ENCODE data around the gene CCDC71. TPM values are rescaled to one million over a fixed set of nuclear protein-coding genes. Genes with fewer than 3 reads are reported as not detected.

Gene CCDC71
- total RNA-seq, 1 experiment from 2014 or later = 26.0 TPM

DNA sequence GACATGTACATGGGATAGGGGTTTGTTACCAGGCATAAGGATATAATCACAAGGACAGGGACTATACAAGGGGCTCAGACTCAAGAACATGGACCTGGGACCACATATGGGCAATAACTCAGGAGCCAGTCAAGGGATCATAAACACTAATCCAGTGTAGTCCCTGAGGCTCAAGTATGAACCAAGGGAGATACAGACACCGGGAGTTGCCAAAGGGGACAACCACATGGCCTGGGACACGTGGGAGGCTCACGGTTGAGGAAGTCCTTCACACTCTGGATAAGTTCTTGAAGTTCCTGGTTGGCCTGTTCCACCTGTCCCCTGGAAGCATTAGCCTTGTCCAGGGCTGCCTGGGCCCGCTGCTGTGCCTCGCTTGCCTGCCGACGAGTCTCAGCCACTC, 43.7 kb downstream of the CCDC71 start:
- peaks cover 75% of the 10 kb centered on the region for H3K36me3 Mint-ChIP-seq (ENCODE audit: insufficient read depth, unreplicated experiment)
- no peaks in the 10 kb centered on the region for H3K27me3 Mint-ChIP-seq (ENCODE audit: insufficient read depth, unreplicated experiment)
- intact Hi-C loops (cut with micrococcal nuclease) = no loop called here
- DNase-seq (ENCODE audit: unreplicated experiment) = no peak
- H3K4me3 Mint-ChIP-seq (ENCODE audit: unreplicated experiment) = no peak overlapping the region
- no peak overlapping the region for H3K27ac Mint-ChIP-seq (ENCODE audit: low read depth, unreplicated experiment)
- peaks cover 6% of the 10 kb centered on the region for H3K4me1 Mint-ChIP-seq (ENCODE audit: insufficient read depth, unreplicated experiment)
- ChIA-PET POLR2A (no interaction called here), CTCF (interaction anchor here (0.7 kb wide), 1 partner anchor 36 kb away, joined by 3 read pairs; no protein-coding TSS in a partner anchor)
- no TSS peak for BruUV-seq (replicated peaks)
- H3K9me3 Mint-ChIP-seq (ENCODE audit: unreplicated experiment) = no peaks in the 10 kb centered on the region
- no peak for TF ChIP-seq CTCF (IDR thresholded peaks at IDR 0.05; ENCODE audit: unreplicated experiment)

GRCh38 chr3:49122022-49122421, 44.1 kb downstream of the CCDC71 start:
- DNase-seq (ENCODE audit: unreplicated experiment) = no peak
- H3K4me3 Mint-ChIP-seq (ENCODE audit: unreplicated experiment) = no peak overlapping the region
- no TSS peak for BruUV-seq (replicated peaks)
- TF ChIP-seq CTCF (IDR thresholded peaks at IDR 0.05; ENCODE audit: unreplicated experiment) = no peak
- ChIA-PET CTCF (interaction anchor here (0.5 to 0.8 kb wide), 3 partner anchors 11 to 36 kb away, joined by 3 read pairs; partner anchors contain the start of gene LAMB2), POLR2A (interaction anchor here (0.5 to 3.7 kb wide), 5 partner anchors 10 to 235 kb away, joined by 3 to 70 read pairs (median 15); partner anchors contain the start of genes KLHDC8B, LAMB2, NDUFAF3 and QRICH1)
- no peaks in the 10 kb centered on the region for H3K9me3 Mint-ChIP-seq (ENCODE audit: unreplicated experiment)
- H3K36me3 Mint-ChIP-seq (ENCODE audit: insufficient read depth, unreplicated experiment) = peaks cover 70% of the 10 kb centered on the region
- intact Hi-C loops (cut with micrococcal nuclease) = no loop called here
- peaks cover 6% of the 10 kb centered on the region for H3K4me1 Mint-ChIP-seq (ENCODE audit: insufficient read depth, unreplicated experiment)
- H3K27ac Mint-ChIP-seq (ENCODE audit: low read depth, unreplicated experiment) = no peak overlapping the region
- H3K27me3 Mint-ChIP-seq (ENCODE audit: insufficient read depth, unreplicated experiment) = no peaks in the 10 kb centered on the region

DNA sequence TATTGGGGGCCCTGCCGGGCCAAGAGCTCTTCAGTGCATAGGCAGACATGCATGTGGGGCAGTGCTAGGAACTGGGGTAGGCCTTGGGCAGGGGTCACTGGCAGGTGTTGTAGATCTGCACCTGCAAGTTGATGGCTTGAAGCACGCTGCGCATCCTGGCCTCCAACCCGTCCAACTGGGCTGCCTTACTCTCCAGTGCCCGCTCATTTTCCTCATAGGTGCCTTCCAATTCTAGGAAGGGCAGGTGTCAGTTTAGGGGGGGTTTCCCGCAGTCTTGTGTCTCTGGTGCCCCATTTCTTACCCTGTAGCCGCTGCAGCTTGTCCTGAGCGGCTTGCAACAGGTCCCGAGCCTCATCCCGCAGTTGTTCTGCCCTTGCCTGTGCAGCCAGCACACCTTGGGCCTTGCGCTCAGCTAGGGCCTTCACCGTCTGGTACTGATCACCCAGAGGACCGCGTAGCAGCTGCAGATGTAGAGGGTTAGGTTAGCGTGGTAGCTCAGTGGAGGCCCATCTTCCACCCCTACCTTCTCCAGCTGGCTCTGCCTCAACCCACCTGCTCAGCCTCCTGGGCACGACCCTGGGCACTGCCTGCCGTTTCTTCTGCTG, 44.9 kb downstream of the CCDC71 start:
- ChIA-PET POLR2A (interaction anchor here (0.6 to 3.7 kb wide), 30 partner anchors 10 to 543 kb away, joined by 3 to 70 read pairs (median 5); partner anchors contain the start of genes ARIH2, CCDC71, DAG1 and DALRD3), CTCF (interaction anchor here (0.5 to 1.3 kb wide), 5 partner anchors 11 to 1411 kb away, joined by 3 to 6 read pairs (median 3); partner anchors contain the start of gene LAMB2)
- peaks cover 68% of the 10 kb centered on the region for H3K36me3 Mint-ChIP-seq (ENCODE audit: insufficient read depth, unreplicated experiment)
- H3K27ac Mint-ChIP-seq (ENCODE audit: low read depth, unreplicated experiment) = peak overlapping the region; percentile 79
- no peak for TF ChIP-seq CTCF (IDR thresholded peaks at IDR 0.05; ENCODE audit: unreplicated experiment)
- no peaks in the 10 kb centered on the region for H3K27me3 Mint-ChIP-seq (ENCODE audit: insufficient read depth, unreplicated experiment)
- BruUV-seq (replicated peaks) = TSS peak; percentile 15
- peaks cover 6% of the 10 kb centered on the region for H3K4me1 Mint-ChIP-seq (ENCODE audit: insufficient read depth, unreplicated experiment)
- H3K9me3 Mint-ChIP-seq (ENCODE audit: unreplicated experiment) = no peaks in the 10 kb centered on the region
- intact Hi-C loops (cut with micrococcal nuclease) = no loop called here
- DNase-seq (ENCODE audit: unreplicated experiment) = no peak
- peak overlapping the region; percentile 75 for H3K4me3 Mint-ChIP-seq (ENCODE audit: unreplicated experiment)

GRCh38 chr3:49120438-49121131, 45.5 kb downstream of the CCDC71 start, which contains the start of gene USP19:
USP19 (minus strand) TSS chr3:49120823; CDS start chr3:49119145, 1,678 bp downstream.
- no TSS peak for BruUV-seq (replicated peaks)
- peaks cover 6% of the 10 kb centered on the region for H3K4me1 Mint-ChIP-seq (ENCODE audit: insufficient read depth, unreplicated experiment)
- peak; percentile 92 for DNase-seq (ENCODE audit: unreplicated experiment)
- no peaks in the 10 kb centered on the region for H3K9me3 Mint-ChIP-seq (ENCODE audit: unreplicated experiment)
- peaks cover 68% of the 10 kb centered on the region for H3K36me3 Mint-ChIP-seq (ENCODE audit: insufficient read depth, unreplicated experiment)
- peak within 1 kb of the TSS; percentile 75 for H3K4me3 Mint-ChIP-seq (ENCODE audit: unreplicated experiment)
- no peaks in the 10 kb centered on the region for H3K27me3 Mint-ChIP-seq (ENCODE audit: insufficient read depth, unreplicated experiment)
- ChIA-PET CTCF (interaction anchor here (0.6 to 1.3 kb wide), 4 partner anchors 25 to 1412 kb away, joined by 3 to 6 read pairs (median 4); no protein-coding TSS in a partner anchor), POLR2A (interaction anchor here (0.6 to 3.7 kb wide), 33 partner anchors 9 to 544 kb away, joined by 3 to 70 read pairs (median 5); partner anchors contain the start of genes ARIH2, CCDC71, DAG1 and DALRD3)
- TF ChIP-seq CTCF (IDR thresholded peaks at IDR 0.05; ENCODE audit: unreplicated experiment) = no peak
- intact Hi-C loops (cut with micrococcal nuclease) = loop anchor here (1.0 kb wide), 1 partner anchor 13 kb away; the partner anchor contains the start of gene LAMB2
- peak within 1 kb of the TSS; percentile 79 for H3K27ac Mint-ChIP-seq (ENCODE audit: low read depth, unreplicated experiment)

Measured in MCF 10A (cell line).